Activated T-cell treated with anti-CD3 and anti-CD28 coated beads for 4 hours (primary cell): ENCODE measurements around the gene NPPB.

Source experiments
- DNase-seq: peaks from one replicate; pipeline ENCODE4 v3.0.0-alpha.2; 2020

The NPPB gene

DNA sequence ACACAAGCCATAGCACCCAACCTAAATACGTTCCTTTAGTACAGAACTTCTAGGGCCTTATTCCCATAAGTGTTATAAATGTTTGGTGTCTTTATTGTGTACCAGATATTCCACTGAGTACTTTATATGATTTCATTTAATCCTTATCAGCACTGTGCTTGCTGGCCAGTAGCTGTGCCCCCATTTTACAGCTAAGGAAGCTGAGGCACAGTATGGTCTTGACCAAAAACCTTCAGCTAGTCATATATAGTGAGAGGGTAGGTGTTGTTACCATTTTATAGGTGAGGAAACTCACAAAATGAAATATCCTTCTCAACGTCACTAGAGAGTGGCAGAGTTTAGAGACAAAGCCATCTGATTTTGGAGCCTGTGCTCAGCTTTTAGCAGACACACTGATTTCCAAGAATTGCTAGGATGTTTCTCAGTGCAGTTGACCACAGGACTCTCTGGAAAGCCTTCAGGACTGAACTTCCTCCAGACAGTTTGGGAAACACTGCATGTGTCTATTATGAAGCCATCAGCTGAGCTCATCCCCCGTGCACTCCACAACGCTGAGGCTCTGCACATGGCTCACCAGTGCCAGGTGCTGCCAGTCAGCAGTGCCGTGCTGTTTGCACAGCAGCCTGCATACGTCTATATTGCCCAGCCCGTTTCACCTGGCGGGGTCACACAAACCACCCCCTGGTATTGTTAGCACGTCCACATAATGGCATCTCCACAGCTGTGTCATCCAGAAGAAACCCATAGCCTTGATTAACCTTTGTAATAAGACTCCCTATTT, 26.6 kb downstream of the NPPB start:
- no peak for DNase-seq

GRCh38 chr1:11828511-11828910, 30.2 kb downstream of the NPPB start:
- no peak for DNase-seq

GRCh38 chr1:11826946-11827345, 31.8 kb downstream of the NPPB start:
- no peak for DNase-seq

DNA sequence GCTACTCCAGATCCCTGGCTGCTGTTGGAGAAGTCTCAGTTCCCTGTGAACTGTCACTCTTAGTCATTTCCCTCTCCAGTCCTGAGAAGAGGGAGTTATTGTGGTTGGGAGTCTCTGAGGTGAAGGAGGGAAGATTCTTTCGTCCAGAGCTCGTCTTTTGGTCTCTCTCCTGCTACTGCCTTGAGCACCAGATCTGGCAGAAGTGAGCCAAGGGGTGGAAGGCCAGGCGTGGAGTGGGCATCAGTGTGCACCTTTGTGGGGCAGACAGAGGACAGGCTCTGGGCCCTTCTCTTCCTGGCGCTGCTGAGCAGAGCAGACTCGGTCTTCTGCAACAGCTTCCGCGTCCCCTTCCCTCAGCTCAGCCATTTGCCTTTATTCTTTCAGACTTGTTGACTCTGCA, 33.6 kb downstream of the NPPB start:
- DNase-seq: no peak

DNA sequence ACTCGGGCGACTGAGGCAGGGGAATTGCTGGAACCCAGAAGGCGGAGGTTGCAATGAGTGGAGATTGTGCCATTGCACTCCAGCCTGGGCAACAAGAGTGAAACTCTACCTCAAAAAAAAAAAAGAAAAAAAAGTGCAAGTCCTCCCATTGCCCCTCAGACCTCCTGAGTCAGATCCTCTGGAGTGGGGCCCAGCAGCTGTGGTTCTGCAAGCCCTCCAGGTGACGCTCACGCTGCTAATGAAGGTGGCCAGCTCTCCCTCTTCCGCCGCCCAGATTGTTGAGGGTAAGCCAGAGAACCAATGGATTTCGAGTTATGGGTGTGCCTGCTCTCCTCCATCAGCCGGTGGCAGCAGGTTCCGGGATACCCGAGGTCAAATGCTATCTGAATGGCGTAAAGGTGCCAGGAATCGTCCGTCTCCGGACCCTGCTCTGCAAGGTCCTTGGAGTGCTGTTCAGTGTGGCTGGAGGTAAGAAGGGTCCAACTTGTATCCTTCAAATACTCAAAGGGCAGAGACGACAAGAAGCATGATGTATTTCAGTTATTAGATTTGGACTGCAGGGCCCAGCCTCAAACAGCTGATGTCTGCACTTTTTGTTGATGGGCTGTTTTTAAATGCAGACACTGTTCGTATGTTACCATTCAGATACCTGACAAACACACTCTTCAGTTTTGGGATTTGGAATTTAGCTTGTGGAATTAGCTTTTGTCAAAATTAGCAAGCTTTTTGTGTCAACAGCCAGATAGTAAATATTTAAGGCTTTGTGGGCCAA, 35.2 kb downstream of the NPPB start:
- no peak for DNase-seq

DNA sequence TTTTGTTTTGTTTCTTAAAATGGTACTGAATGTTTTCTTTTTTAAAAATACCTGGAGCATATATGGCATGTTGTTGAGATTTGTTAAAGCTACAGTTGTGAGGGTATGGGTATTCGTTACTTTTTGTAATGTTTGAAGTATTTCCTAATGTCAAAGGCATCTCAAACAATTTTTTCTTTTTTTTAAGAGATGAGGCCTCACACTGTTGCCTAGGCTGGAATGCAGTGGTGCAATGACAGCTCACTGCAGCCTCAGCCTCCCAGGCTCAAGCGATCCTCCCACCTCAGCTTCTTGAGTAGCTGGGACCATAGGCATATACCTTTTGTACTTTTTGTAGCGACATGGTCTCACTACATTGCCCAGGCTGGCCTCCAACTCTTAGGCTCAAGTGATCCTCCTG, 36.7 kb downstream of the NPPB start:
- DNase-seq: no peak

DNA sequence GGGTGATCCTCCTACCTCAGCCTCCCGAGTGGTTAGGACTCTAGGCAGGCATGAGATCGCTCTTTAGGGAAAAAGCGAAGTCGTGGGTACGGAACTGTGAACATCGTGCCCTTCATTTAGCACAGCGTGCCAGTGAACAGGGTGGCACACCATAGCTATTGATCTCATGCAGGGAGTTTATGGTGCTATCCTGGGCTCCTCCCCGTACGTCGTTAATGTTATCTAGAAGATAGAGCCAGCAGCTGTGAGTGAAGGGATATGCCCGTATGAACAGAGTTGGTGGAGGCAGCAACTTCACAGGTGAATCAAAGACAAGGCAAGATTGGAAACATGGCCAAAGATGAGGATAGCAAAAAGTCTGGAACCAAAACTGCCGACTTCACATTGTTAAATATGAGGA, 41.6 kb downstream of the NPPB start:
- no peak for DNase-seq

DNA sequence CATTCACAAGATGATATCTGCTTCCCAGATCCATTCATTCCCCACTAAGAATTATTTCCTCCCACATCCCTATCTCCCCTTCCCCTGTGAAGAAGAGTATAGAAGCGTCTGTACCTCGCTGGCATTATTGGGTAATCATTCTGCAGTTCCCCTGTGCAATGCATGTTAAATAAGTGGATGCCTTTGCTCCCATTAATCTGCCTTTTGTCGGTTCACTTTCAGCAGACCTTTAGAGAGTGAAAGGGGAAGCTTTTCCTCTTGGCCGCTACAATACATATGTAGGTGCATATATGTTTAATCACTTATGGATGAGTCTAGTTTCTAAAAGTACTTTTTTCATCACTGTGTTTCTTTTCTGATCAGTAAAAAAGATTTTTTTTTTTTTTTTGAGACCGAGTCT, 45.7 kb downstream of the NPPB start:
- no peak for DNase-seq
